C1 segment of cervical spinal cord (tissue), 14 donors: ENCODE data around the gene ZNF497.
A peak's percentile ranks its signal among the peaks of the same experiment; 100 is the strongest.

Source experiments
- DNase-seq, 14 donors: peaks; one replicate each; lab custom pipeline; 2025; lab: John Stamatoyannopoulos, UW

Gene ZNF497

GRCh38 chr19:58310685-58311084 lies 51.9 kb downstream of the ZNF497 start:
- peak in 2 of 14 donors; percentile 0 to 21 for DNase-seq

GRCh38 chr19:58307736-58308135 lies 54.8 kb downstream of the ZNF497 start:
- no peak for DNase-seq

GRCh38 chr19:58305932-58306323 lies 56.6 kb downstream of the ZNF497 start:
- DNase-seq: no peak

- peak; percentile 56 to 97 (median 92) for DNase-seq
Observed at GRCh38 chr19:58305065-58305931, 57.3 kb downstream of the ZNF497 start, which contains the start of gene ERVK3-1. TSS of gene ERVK3-1 (plus strand) at chr19:58305377. CDS start at chr19:58312169, 6,792 bp downstream.

- no peak for DNase-seq
Observed at GRCh38 chr19:58304748-58305064, 57.8 kb downstream of the ZNF497 start.
